ENCODE measurements around the gene TXNRD3. TPM values are rescaled to one million over a fixed set of nuclear protein-coding genes. Genes with fewer than 3 reads are reported as not detected.

TXNRD3 gene
- total RNA-seq, 2 experiments from 2014 or later, result not detected

GRCh38 chr3:126568776-126569342, 86.1 kb downstream of the TXNRD3 start:
- Histone ChIP-seq H4K20me1 (ENCODE audit: insufficient read depth, low read length) (no peaks in the 10 kb centered on the region), H3K36me3 (ENCODE audit: insufficient read depth, low read length) (no peaks in the 10 kb centered on the region), H3K27ac (ENCODE audit: low read depth, low read length, poor library complexity, severe bottlenecking) (no peak overlapping the region), H3K4me2 (ENCODE audit: low read length) (no peak overlapping the region), H3K9me2 (ENCODE audit: insufficient read depth, low read length) (0 out of 2 replicates have a peak, but pooled peaks cover 3% of the 10 kb centered on the region), H2AFZ (ENCODE audit: low read length) (no peak overlapping the region), H3K4me3 (ENCODE audit: low read depth, low read length, poor library complexity, severe bottlenecking) (no peak overlapping the region), H3K4me1 (ENCODE audit: insufficient read depth, low read length, poor library complexity, severe bottlenecking) (no peaks in the 10 kb centered on the region), H3K79me2 (ENCODE audit: insufficient read depth, low read depth, low read length) (no peaks in the 10 kb centered on the region), H3K9me3 (ENCODE audit: low read length) (no peaks in the 10 kb centered on the region)
- ChIA-PET POLR2A (no interaction called here), CTCF (ENCODE audit: unreplicated experiment) (no interaction called here)
- no peak for DNase-seq (ENCODE audit: low spot score)
- intact Hi-C loops (cut with micrococcal nuclease; ENCODE audit: unreplicated experiment), result no loop called here
- TF ChIP-seq EZH2phosphoT487 (IDR thresholded peaks at IDR 0.05; ENCODE audit: borderline replicate concordance, low read depth, low read length) (no peak), CTCF (conservative IDR thresholded peaks at IDR 0.05; ENCODE audit: low read length) (no peak)
- no TSS peak for BruUV-seq (replicated peaks)

- TF ChIP-seq EZH2phosphoT487 (IDR thresholded peaks at IDR 0.05; ENCODE audit: borderline replicate concordance, low read depth, low read length), result no peak
- no peak for TF ChIP-seq CTCF (conservative IDR thresholded peaks at IDR 0.05; ENCODE audit: low read length)
- ChIA-PET POLR2A (no interaction called here), CTCF (ENCODE audit: unreplicated experiment) (no interaction called here)
- Histone ChIP-seq H3K36me3 (ENCODE audit: insufficient read depth, low read length) (no peaks in the 10 kb centered on the region), H3K9me2 (ENCODE audit: insufficient read depth, low read length) (0 out of 2 replicates have a peak, but pooled peaks cover 3% of the 10 kb centered on the region), H3K79me2 (ENCODE audit: insufficient read depth, low read depth, low read length) (no peaks in the 10 kb centered on the region), H4K20me1 (ENCODE audit: insufficient read depth, low read length) (no peaks in the 10 kb centered on the region), H3K4me3 (ENCODE audit: low read depth, low read length, poor library complexity, severe bottlenecking) (no peak overlapping the region), H2AFZ (ENCODE audit: low read length) (no peak overlapping the region), H3K27ac (ENCODE audit: low read depth, low read length, poor library complexity, severe bottlenecking) (no peak overlapping the region), H3K4me2 (ENCODE audit: low read length) (no peak overlapping the region), H3K9me3 (ENCODE audit: low read length) (no peaks in the 10 kb centered on the region), H3K4me1 (ENCODE audit: insufficient read depth, low read length, poor library complexity, severe bottlenecking) (no peaks in the 10 kb centered on the region)
- no TSS peak for BruUV-seq (replicated peaks)
- no peak for DNase-seq (ENCODE audit: low spot score)
- intact Hi-C loops (cut with micrococcal nuclease; ENCODE audit: unreplicated experiment), result no loop called here
Observed at GRCh38 chr3:126567696-126568438, 87.1 kb downstream of the TXNRD3 start.

GRCh38 chr3:126562737-126563276, 92.1 kb downstream of the TXNRD3 start:
- no peak for TF ChIP-seq EZH2phosphoT487 (IDR thresholded peaks at IDR 0.05; ENCODE audit: borderline replicate concordance, low read depth, low read length)
- TF ChIP-seq CTCF (conservative IDR thresholded peaks at IDR 0.05; ENCODE audit: low read length), result no peak
- Histone ChIP-seq H3K4me1 (ENCODE audit: insufficient read depth, low read length, poor library complexity, severe bottlenecking) (no peaks in the 10 kb centered on the region), H3K9me2 (ENCODE audit: insufficient read depth, low read length) (0 out of 2 replicates have a peak, but pooled peaks cover 3% of the 10 kb centered on the region), H3K79me2 (ENCODE audit: insufficient read depth, low read depth, low read length) (no peaks in the 10 kb centered on the region), H3K9me3 (ENCODE audit: low read length) (no peaks in the 10 kb centered on the region), H3K4me3 (ENCODE audit: low read depth, low read length, poor library complexity, severe bottlenecking) (no peak overlapping the region), H4K20me1 (ENCODE audit: insufficient read depth, low read length) (no peaks in the 10 kb centered on the region), H3K27ac (ENCODE audit: low read depth, low read length, poor library complexity, severe bottlenecking) (no peak overlapping the region), H2AFZ (ENCODE audit: low read length) (no peak overlapping the region), H3K4me2 (ENCODE audit: low read length) (no peak overlapping the region), H3K36me3 (ENCODE audit: insufficient read depth, low read length) (no peaks in the 10 kb centered on the region)
- CTCF ChIA-PET (ENCODE audit: unreplicated experiment), result no interaction called here
- intact Hi-C loops (cut with micrococcal nuclease; ENCODE audit: unreplicated experiment), result no loop called here
- DNase-seq (ENCODE audit: low spot score), result no peak
- no TSS peak for BruUV-seq (replicated peaks)
- POLR2A ChIA-PET, result no interaction called here
